ENCODE results near the gene RGS12.

GRCh38 chr4:3337811-3338210 lies 45.0 kb downstream of the RGS12 start:
- TF ChIP-seq CTCF (conservative IDR thresholded peaks at IDR 0.05; ENCODE audit: low read length), result no peak
- TF ChIP-seq EZH2phosphoT487 (IDR thresholded peaks at IDR 0.05; ENCODE audit: borderline replicate concordance, low read depth, low read length), result no peak
